Panc1 (cell line): ENCODE measurements around the gene TAS2R41. TPM values are rescaled to one million over a fixed set of nuclear protein-coding genes. Genes with fewer than 3 reads are reported as not detected.

Experiments
- ATAC-seq: fragments of 200-7000 bp; cut with Tn5 transposase; 2 replicates; pipeline ENCODE4 v1.9.1; 2020; ENCODE audit warnings: mild to moderate bottlenecking, moderate library complexity
- BruUV-seq: library from RNA; stranded (reverse); fragments of 400-500 nt; replicated peaks from 2 replicates; lab custom pipeline; 2021; lab: Mats Ljungman, UMichigan
- CTCF ChIA-PET: fragments of 300-600 bp; sonication (Branson Sonifier 250); formaldehyde crosslinking; loops from one replicate; lab custom pipeline; 2022; ENCODE audit warnings: antibody characterized with exemption; lab: Charles Lee
- POLR2A ChIA-PET: fragments of 300-600 bp; sonication (Branson Sonifier 250); formaldehyde crosslinking; loops from one replicate; lab custom pipeline; 2022; ENCODE audit warnings: antibody characterized with exemption; lab: Charles Lee
- DNase-seq: peaks from one replicate; pipeline ENCODE4 v3.0.0-alpha.2; 2010; ENCODE audit warnings: low read depth, low spot score
- H3K27ac ChIP-seq: 2 replicates; pipeline ENCODE4 v1.5.1; 2011; ENCODE audit warnings: mild to moderate bottlenecking, low read length, inconsistent platforms
- H3K27me3 ChIP-seq: fragments of 200-500 bp; sonication (Bioruptor generic); 2 replicates; pipeline ENCODE4 v1.6.0; 2014; ENCODE audit warnings: low read length, inconsistent platforms; ENCODE audit not compliant: control insufficient read depth, insufficient read depth
- H3K36me3 ChIP-seq: fragments of 200-500 bp; sonication (Bioruptor generic); 2 replicates; pipeline ENCODE4 v1.5.1; 2014; ENCODE audit warnings: inconsistent platforms, mild to moderate bottlenecking, low read length, moderate library complexity; ENCODE audit not compliant: control insufficient read depth, insufficient read depth
- H3K4me1 ChIP-seq: 2 replicates; pipeline ENCODE4 v1.5.1; 2011; ENCODE audit warnings: inconsistent platforms, mild to moderate bottlenecking, low read length, moderate library complexity; ENCODE audit not compliant: control insufficient read depth, insufficient read depth
- H3K4me3 ChIP-seq, 2 experiments: 2 replicates each; pipeline ENCODE4 v1.5.1; 2011 to 2012; ENCODE audit warnings: low read depth in 2 of 2, low read length in 2 of 2, mild to moderate bottlenecking in 2 of 2, inconsistent platforms in 1 of 2, moderate library complexity in 1 of 2
- H3K9me3 ChIP-seq: fragments of 200-500 bp; sonication (Bioruptor generic); 2 replicates; pipeline ENCODE4 v1.5.1; 2014; ENCODE audit warnings: low read depth, mild to moderate bottlenecking, inconsistent platforms, low read length, moderate library complexity; ENCODE audit not compliant: control insufficient read depth, insufficient read depth
- CTCF ChIP-seq: fragments of 450-650 bp; IDR thresholded peaks from 2 replicates; pipeline ENCODE4 v1.5.1; 2017; ENCODE audit warnings: mild to moderate bottlenecking
- POLR2AphosphoS5 ChIP-seq: IDR thresholded peaks from 2 replicates; pipeline ENCODE4 v1.6.1; 2012; ENCODE audit warnings: mild to moderate bottlenecking, low read depth, low read length, moderate library complexity
- REST ChIP-seq, 2 experiments: IDR thresholded peaks; 2 replicates each; pipeline ENCODE4 v1.6.1; 2011 to 2012; ENCODE audit warnings: low read depth in 2 of 2, control low read depth in 1 of 2, low read length in 1 of 2, mild to moderate bottlenecking in 1 of 2, moderate library complexity in 1 of 2; ENCODE audit not compliant: insufficient read depth in 1 of 2
- SIN3A ChIP-seq: IDR thresholded peaks from 2 replicates; pipeline ENCODE4 v1.6.1; 2012; ENCODE audit warnings: low read depth, mild to moderate bottlenecking, low read length, moderate library complexity, borderline replicate concordance; ENCODE audit not compliant: insufficient read depth
- TCF7L2 ChIP-seq: IDR thresholded peaks from 2 replicates; pipeline ENCODE4 v1.6.1; 2011; ENCODE audit warnings: mild to moderate bottlenecking, low read depth, low read length, inconsistent platforms
- in situ Hi-C: cut with HindIII; loops from 2 replicates; pipeline ENCODE4 v1.10.0; 2016; ENCODE audit warnings: low sequenced_read_pairs, low pct_unique_long_range_greater_than_20kb
- intact Hi-C: fragments of 100-400 bp; cut with micrococcal nuclease; formaldehyde crosslinking; loops from one replicate; pipeline ENCODE4 v1.10.0; 2022; ENCODE audit not compliant: unreplicated experiment
- total RNA-seq: library from RNA; stranded (reverse); gene quantifications from one replicate; pipeline ENCODE4 v1.2.1, GENCODE V29; 2021; ENCODE audit not compliant: unreplicated experiment

The TAS2R41 gene
- total RNA-seq, 1 experiment from 2014 or later: not detected

GRCh38 chr7:143516981-143517380 lies 39.3 kb downstream of the TAS2R41 start:
- no peaks in the 10 kb centered on the region for H3K4me1 ChIP-seq
- ChIA-PET POLR2A (no interaction called here), CTCF (no interaction called here)
- peaks cover 6% of the 10 kb centered on the region for H3K27me3 ChIP-seq
- no TSS peak for BruUV-seq
- H3K27ac ChIP-seq: no peak overlapping the region
- H3K4me3 ChIP-seq: no peak overlapping the region
- no peaks in the 10 kb centered on the region for H3K9me3 ChIP-seq
- ATAC-seq: no peak
- H3K36me3 ChIP-seq: no peaks in the 10 kb centered on the region
- no peak for DNase-seq
- in situ Hi-C loops (no loop called here), intact Hi-C loops (no loop called here)
- TF ChIP-seq TCF7L2 (no peak), REST (IDR thresholded peaks at IDR 0.05; ENCODE audit: insufficient read depth in 1 of 2, low read depth in 2 of 2, low read length in 1 of 2) (no peak), CTCF (no peak), SIN3A (no peak), POLR2AphosphoS5 (no peak)

- H3K27me3 ChIP-seq: peaks cover 4% of the 10 kb centered on the region
- no peaks in the 10 kb centered on the region for H3K36me3 ChIP-seq
- H3K4me1 ChIP-seq: no peaks in the 10 kb centered on the region
- in situ Hi-C loops: no loop called here
- TF ChIP-seq TCF7L2 (no peak), REST (IDR thresholded peaks at IDR 0.05; ENCODE audit: insufficient read depth in 1 of 2, low read depth in 2 of 2, low read length in 1 of 2) (no peak), CTCF (no peak), SIN3A (no peak), POLR2AphosphoS5 (no peak)
- intact Hi-C loops: no loop called here
- H3K4me3 ChIP-seq: peak overlapping the region in 1 of 2 experiments; percentile 0; a peak in 1 of 4 replicates
- DNase-seq (no peak), ATAC-seq (no peak)
- ChIA-PET POLR2A (no interaction called here), CTCF (no interaction called here)
- H3K9me3 ChIP-seq: no peaks in the 10 kb centered on the region
- H3K27ac ChIP-seq: no peak overlapping the region
- no TSS peak for BruUV-seq
Observed at GRCh38 chr7:143518521-143518920, 40.8 kb downstream of the TAS2R41 start.
